Fibroblast of pulmonary artery (primary cell): ENCODE data around the gene PLS3.

Experiments used
- DNase-seq: peaks from one replicate; pipeline ENCODE4 v3.0.0-alpha.2; 2010; ENCODE audit warnings: low read depth
- H3K4me3 ChIP-seq: replicated peaks from 2 replicates; pipeline ENCODE4 v1.5.1; 2011; ENCODE audit warnings: low read depth, mild to moderate bottlenecking, control low read depth, low read length, moderate library complexity
- CTCF ChIP-seq: IDR thresholded peaks from 2 replicates; pipeline ENCODE4 v1.5.1; 2011; ENCODE audit warnings: mild to moderate bottlenecking, control low read depth, low read length, inconsistent platforms; ENCODE audit errors: missing control alignments

PLS3 gene

GRCh38 chrX:115591420-115591819 lies 30.4 kb downstream of the PLS3 start:
- no peak overlapping the region for H3K4me3 ChIP-seq
- no peak for DNase-seq
- TF ChIP-seq CTCF = no peak

- no peak overlapping the region for H3K4me3 ChIP-seq
- no peak for TF ChIP-seq CTCF
- DNase-seq = no peak
These were observed 31.2 kb downstream of the PLS3 start for GRCh38 chrX:115591856-115592842.

- DNase-seq = peak; percentile 76
- H3K4me3 ChIP-seq = peak overlapping the region; percentile 48
- TF ChIP-seq CTCF = no peak
These were observed 32.2 kb downstream of the PLS3 start for GRCh38 chrX:115592997-115593734.

GRCh38 chrX:115595049-115595448 lies 34.1 kb downstream of the PLS3 start:
- DNase-seq = peak; percentile 48
- peak overlapping the region; percentile 48 for H3K4me3 ChIP-seq
- no peak for TF ChIP-seq CTCF

- no peak for DNase-seq
- H3K4me3 ChIP-seq = no peak overlapping the region
- TF ChIP-seq CTCF = no peak
These were observed 37.6 kb downstream of the PLS3 start for GRCh38 chrX:115598556-115598955.

- TF ChIP-seq CTCF = no peak
- H3K4me3 ChIP-seq = no peak overlapping the region
- DNase-seq = no peak
These were observed 41.3 kb downstream of the PLS3 start for GRCh38 chrX:115602308-115602707.
